T47D (cell line): ENCODE data around the gene SSH2.
"Not testable (repeated sequence)": the region's sequence is repeated elsewhere in the genome, so short reads cannot be mapped to it uniquely, and the experiment has no call there.

Experiments used
- DNase-seq, 2 experiments: peaks; one replicate each; pipeline versions ENCODE4 v3.0.0 to v3.0.0-alpha.2; 2011 to 2012; ENCODE audit warnings: low read depth in 1 of 2, low spot score in 1 of 2
- JUND ChIP-seq: IDR thresholded peaks from 2 replicates; pipeline ENCODE4 v1.6.1; 2012; ENCODE audit warnings: low read depth
- in situ Hi-C: cut with HindIII; loops from 2 replicates; pipeline ENCODE4 v1.10.0; 2016; ENCODE audit warnings: low sequenced_read_pairs, low pct_unique_long_range_greater_than_20kb

SSH2 gene

GRCh38 chr17:29682987-29683386, 247.0 kb downstream of the SSH2 start:
- DNase-seq: no peak

GRCh38 chr17:29682054-29682453, 248.0 kb downstream of the SSH2 start:
- DNase-seq: peak in 1 of 2 experiments; percentile 6
- no peak for TF ChIP-seq JUND
- in situ Hi-C loops: no loop called here

More at GRCh38 chr17:29682987-29683386, 247.0 kb downstream of the SSH2 start:
- in situ Hi-C loops: no loop called here
- no peak for TF ChIP-seq JUND

GRCh38 chr17:29677824-29678223, 252.2 kb downstream of the SSH2 start:
- TF ChIP-seq JUND: no peak
- DNase-seq: no peak
- in situ Hi-C loops: no loop called here

- no peak for DNase-seq
- in situ Hi-C loops: no loop called here
- TF ChIP-seq JUND: no peak
Measured at GRCh38 chr17:29677221-29677791, 252.7 kb downstream of the SSH2 start.

GRCh38 chr17:29675961-29676360, 254.1 kb downstream of the SSH2 start:
- in situ Hi-C loops, DNase-seq: not testable (repeated sequence)

- in situ Hi-C loops: no loop called here
- no peak for TF ChIP-seq JUND
- DNase-seq: no peak
Measured at GRCh38 chr17:29674281-29674680, 255.7 kb downstream of the SSH2 start.

- in situ Hi-C loops: no loop called here
- TF ChIP-seq JUND: no peak
- no peak for DNase-seq
Measured at GRCh38 chr17:29671661-29672060, 258.4 kb downstream of the SSH2 start.

- no peak for TF ChIP-seq JUND
- DNase-seq: no peak
- in situ Hi-C loops: no loop called here
Measured at GRCh38 chr17:29669266-29669665, 260.8 kb downstream of the SSH2 start.

GRCh38 chr17:29667969-29668368, 262.1 kb downstream of the SSH2 start:
- TF ChIP-seq JUND: no peak
- DNase-seq: no peak
- in situ Hi-C loops: no loop called here

- no peak for DNase-seq
- TF ChIP-seq JUND: no peak
- in situ Hi-C loops: no loop called here
Measured at GRCh38 chr17:29665481-29665810, 264.6 kb downstream of the SSH2 start.

- no peak for DNase-seq
- in situ Hi-C loops: no loop called here
- no peak for TF ChIP-seq JUND
Measured at GRCh38 chr17:29664743-29665480, 265.1 kb downstream of the SSH2 start.

GRCh38 chr17:29663155-29663554, 266.9 kb downstream of the SSH2 start:
- no peak for TF ChIP-seq JUND
- peak in 1 of 2 experiments; percentile 12 for DNase-seq
- in situ Hi-C loops: no loop called here

GRCh38 chr17:29661213-29661612, 268.8 kb downstream of the SSH2 start:
- TF ChIP-seq JUND: no peak
- DNase-seq: no peak
- in situ Hi-C loops: no loop called here

- in situ Hi-C loops: no loop called here
- no peak for DNase-seq
- no peak for TF ChIP-seq JUND
Measured at GRCh38 chr17:29659155-29659554, 270.9 kb downstream of the SSH2 start.
